Measurements from ENCODE around the gene PTPRM. TPM values are rescaled to one million over a fixed set of nuclear protein-coding genes. Genes with fewer than 3 reads are reported as not detected.

Gene PTPRM
- total and polyA plus RNA-seq, 9 donors, result 45.6 to 82.0 (median 56.9) TPM

DNA sequence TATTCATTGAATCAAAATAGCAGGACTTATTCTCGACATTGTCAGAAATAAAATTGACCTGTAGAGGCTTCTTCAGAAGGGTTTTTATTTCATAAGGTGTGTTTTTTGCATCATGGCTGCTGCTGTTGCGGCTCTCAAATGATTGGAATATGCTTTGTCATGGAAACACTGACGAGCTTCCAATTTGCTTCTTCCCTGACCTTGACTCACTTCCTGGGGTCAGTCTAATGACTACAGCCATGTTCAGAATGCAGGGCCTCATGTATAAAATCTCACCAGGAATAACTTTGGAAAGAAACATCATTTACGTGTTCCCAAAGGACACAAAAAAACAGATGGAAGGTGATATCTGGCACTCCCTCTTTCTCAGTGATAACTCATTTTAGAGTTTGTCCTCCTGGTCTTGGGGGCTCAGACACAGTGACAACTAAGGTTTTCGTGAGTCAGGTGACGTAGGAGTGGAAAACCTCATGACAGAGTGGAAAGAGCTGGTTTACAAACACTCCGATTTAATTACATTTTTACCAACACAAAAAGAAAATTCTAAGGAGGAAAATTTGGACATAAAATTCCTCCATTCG lies 575.1 kb downstream of the PTPRM start:
- Histone ChIP-seq H3K27me3 (no peaks in the 10 kb centered on the region), H3K4me1 (ENCODE audit: insufficient read depth) (peaks cover 18% of the 10 kb centered on the region), H3K27ac (no peak overlapping the region), H3K4me3 (no peak overlapping the region), H3K9me3 (no peaks in the 10 kb centered on the region), H3K36me3 (no peaks in the 10 kb centered on the region)
- 71 to 75% (median 75%) methylated on average over 8 of the region's 8 CpGs for WGBS, 3 donors
- intact Hi-C loops (cut with DNase I), result loop anchor here in 1 of 4 donors (10.0 kb wide), 1 partner anchor 1293 kb away; no protein-coding TSS in a partner anchor
- DNase-seq, result peak in 1 of 5 donors; percentile 15
- TF ChIP-seq, protein P1, sequence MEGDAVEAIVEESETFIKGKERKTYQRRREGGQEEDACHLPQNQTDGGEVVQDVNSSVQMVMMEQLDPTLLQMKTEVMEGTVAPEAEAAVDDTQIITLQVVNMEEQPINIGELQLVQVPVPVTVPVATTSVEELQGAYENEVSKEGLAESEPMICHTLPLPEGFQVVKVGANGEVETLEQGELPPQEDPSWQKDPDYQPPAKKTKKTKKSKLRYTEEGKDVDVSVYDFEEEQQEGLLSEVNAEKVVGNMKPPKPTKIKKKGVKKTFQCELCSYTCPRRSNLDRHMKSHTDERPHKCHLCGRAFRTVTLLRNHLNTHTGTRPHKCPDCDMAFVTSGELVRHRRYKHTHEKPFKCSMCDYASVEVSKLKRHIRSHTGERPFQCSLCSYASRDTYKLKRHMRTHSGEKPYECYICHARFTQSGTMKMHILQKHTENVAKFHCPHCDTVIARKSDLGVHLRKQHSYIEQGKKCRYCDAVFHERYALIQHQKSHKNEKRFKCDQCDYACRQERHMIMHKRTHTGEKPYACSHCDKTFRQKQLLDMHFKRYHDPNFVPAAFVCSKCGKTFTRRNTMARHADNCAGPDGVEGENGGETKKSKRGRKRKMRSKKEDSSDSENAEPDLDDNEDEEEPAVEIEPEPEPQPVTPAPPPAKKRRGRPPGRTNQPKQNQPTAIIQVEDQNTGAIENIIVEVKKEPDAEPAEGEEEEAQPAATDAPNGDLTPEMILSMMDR (IDR thresholded peaks at IDR 0.05), result no peak
- no peak for TF ChIP-seq EP300 (IDR thresholded peaks at IDR 0.05)
- TF ChIP-seq POLR2A (IDR thresholded peaks at IDR 0.05), result no peak

DNA sequence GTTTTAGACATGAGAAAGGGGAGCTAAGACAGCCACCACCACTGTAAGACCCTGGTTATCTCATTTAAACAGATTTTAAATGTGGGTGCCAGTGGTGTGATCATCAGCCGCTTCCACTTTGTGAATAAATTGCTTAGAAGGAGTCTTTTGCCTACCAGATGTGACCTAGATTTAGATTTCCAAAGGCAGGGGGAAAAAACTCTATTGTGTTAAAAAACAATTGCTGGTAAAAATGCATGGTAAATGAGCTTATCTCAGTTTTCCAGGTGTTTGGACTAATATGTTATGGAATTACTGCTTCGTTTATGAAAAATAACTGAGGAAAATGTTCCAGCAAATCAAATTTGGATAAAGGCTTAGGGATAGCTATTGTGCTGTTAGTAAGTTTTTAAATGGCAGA lies 575.8 kb downstream of the PTPRM start:
- H3K36me3 ChIP-seq, result no peaks in the 10 kb centered on the region
- no peak for TF ChIP-seq POLR2A (IDR thresholded peaks at IDR 0.05)
- no peak for TF ChIP-seq EP300 (IDR thresholded peaks at IDR 0.05)
- TF ChIP-seq, protein P1 (IDR thresholded peaks at IDR 0.05), result no peak
- 36 to 65% (median 55%) methylated on average over 2 of the region's 2 CpGs for WGBS, 3 donors
- peaks cover 18% of the 10 kb centered on the region for H3K4me1 ChIP-seq (ENCODE audit: insufficient read depth)
- no peak overlapping the region for H3K4me3 ChIP-seq
- H3K27me3 ChIP-seq, result no peaks in the 10 kb centered on the region
- H3K9me3 ChIP-seq, result no peaks in the 10 kb centered on the region
- DNase-seq, result no peak
- H3K27ac ChIP-seq, result no peak overlapping the region
- intact Hi-C loops (cut with DNase I), result loop anchor here in 1 of 4 donors (10.0 kb wide), 1 partner anchor 1292 kb away; no protein-coding TSS in a partner anchor

DNA sequence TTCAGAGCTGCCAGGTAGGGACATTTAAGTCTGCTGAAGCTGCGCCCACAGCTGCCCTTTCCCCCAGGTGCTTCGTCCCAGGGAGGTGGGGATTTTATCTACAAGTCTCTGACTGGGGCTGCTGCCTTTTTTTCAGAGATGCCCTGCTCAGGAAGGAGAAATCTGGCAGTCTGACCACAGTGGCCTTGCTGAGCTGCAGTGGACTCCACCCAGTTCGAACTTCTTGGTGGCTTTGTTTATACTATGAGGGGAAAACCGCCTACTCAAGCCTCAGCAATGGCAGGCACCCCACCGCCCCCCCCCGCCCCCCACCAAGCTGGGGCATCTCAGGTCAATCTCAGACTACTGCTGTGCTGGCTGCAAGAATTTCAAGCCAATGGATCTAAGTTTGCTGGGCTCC lies 584.1 kb downstream of the PTPRM start:
- TF ChIP-seq POLR2A (IDR thresholded peaks at IDR 0.05) (no peak), EP300 (IDR thresholded peaks at IDR 0.05) (no peak)
- TF ChIP-seq, protein P1 (IDR thresholded peaks at IDR 0.05), result no peak
- Histone ChIP-seq H3K9me3 (no peaks in the 10 kb centered on the region), H3K36me3 (no peaks in the 10 kb centered on the region), H3K27me3 (no peaks in the 10 kb centered on the region), H3K4me3 (no peak overlapping the region), H3K27ac (no peak overlapping the region), H3K4me1 (ENCODE audit: insufficient read depth) (no peaks in the 10 kb centered on the region)
- WGBS, 3 donors, result 79 to 88% (median 87%) methylated on average over 6 of the region's 6 CpGs
- DNase-seq, result no peak
- intact Hi-C loops (cut with DNase I), result no loop called here

DNA sequence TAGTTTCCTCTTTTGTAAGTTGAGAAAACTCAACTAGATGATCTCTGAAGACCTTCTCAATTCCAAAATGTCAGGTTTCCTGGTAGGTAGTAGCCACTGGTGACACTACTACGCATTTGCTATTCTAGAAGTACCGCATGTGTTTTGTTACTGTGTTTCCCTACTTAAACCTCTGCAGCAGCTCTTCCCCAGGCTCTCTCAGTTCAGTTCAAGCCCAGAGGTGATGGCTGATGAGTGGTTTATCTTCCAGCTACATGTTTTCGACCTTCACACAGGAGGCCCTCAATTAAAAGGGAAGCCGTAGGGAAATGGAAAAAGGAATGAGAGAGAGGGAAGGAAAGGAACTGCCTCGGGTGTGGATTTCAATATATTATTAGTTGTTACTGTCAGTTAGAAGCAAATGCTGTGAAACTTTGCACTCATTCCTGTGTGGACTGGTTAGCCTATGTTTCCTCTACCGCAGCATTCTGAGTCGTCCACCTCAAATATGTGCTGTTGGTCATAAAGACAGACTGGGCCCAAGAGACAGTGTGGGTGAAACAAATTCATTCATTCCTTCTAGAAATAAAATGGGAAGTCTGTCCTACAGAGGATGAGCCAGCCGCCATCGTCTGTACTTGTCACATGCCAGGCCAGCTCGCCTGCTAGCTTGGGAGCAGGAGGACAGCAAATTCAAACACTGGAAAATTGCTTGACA lies 586.9 kb downstream of the PTPRM start:
- Histone ChIP-seq H3K9me3 (no peaks in the 10 kb centered on the region), H3K4me3 (no peak overlapping the region), H3K36me3 (no peaks in the 10 kb centered on the region), H3K27me3 (no peaks in the 10 kb centered on the region), H3K27ac (no peak overlapping the region), H3K4me1 (ENCODE audit: insufficient read depth) (no peaks in the 10 kb centered on the region)
- TF ChIP-seq, protein P1 (IDR thresholded peaks at IDR 0.05), result no peak
- TF ChIP-seq POLR2A (IDR thresholded peaks at IDR 0.05), result no peak
- TF ChIP-seq EP300 (IDR thresholded peaks at IDR 0.05), result no peak
- intact Hi-C loops (cut with DNase I), result no loop called here
- 93 to 94% (median 93%) methylated on average over 10 of the region's 10 CpGs for WGBS, 3 donors
- DNase-seq, result no peak

All from ovary (tissue), 9 donors.